Lung (tissue), 12 donors: Measurements from ENCODE around the gene CRYBA4. TPM values are rescaled to one million over a fixed set of nuclear protein-coding genes. Genes with fewer than 3 reads are reported as not detected.

Source experiments
- ATAC-seq: fragments of 200-7000 bp; cut with Tn5 transposase; one replicate; pipeline ENCODE4 v1.9.1; 2020; ENCODE audit warnings: moderate number of reproducible peaks; ENCODE audit not compliant: insufficient read depth, low FRiP score
- DNase-seq, 3 donors: peaks; one replicate each; pipeline ENCODE4 v3.0.0-alpha.2; 2013 to 2017
- H3K27ac ChIP-seq, 2 donors: one replicate each; pipeline ENCODE4 v1.5.1; 2013; ENCODE audit warnings: mild to moderate bottlenecking in 2 of 2, moderate library complexity in 2 of 2, control low read depth in 1 of 2, inconsistent platforms in 1 of 2, low read depth in 1 of 2, low read length in 1 of 2
- H3K27me3 ChIP-seq, 3 donors: one replicate each; pipeline ENCODE4 v1.5.1; 2013; ENCODE audit warnings: low read length in 2 of 3; ENCODE audit not compliant: control insufficient read depth in 3 of 3, insufficient read depth in 3 of 3
- H3K36me3 ChIP-seq, 4 donors: one replicate each; pipeline ENCODE4 v1.5.1; 2013; ENCODE audit warnings: low read length in 4 of 4, mild to moderate bottlenecking in 1 of 4, moderate library complexity in 1 of 4; ENCODE audit not compliant: control insufficient read depth in 4 of 4, insufficient read depth in 4 of 4
- H3K4me1 ChIP-seq, 5 donors: one replicate each; pipeline ENCODE4 v1.5.1; 2013; ENCODE audit warnings: low read length in 5 of 5, mild to moderate bottlenecking in 2 of 5, moderate library complexity in 1 of 5; ENCODE audit not compliant: control insufficient read depth in 5 of 5, insufficient read depth in 5 of 5
- H3K4me3 ChIP-seq: one replicate; pipeline ENCODE4 v1.5.1; 2013; ENCODE audit warnings: mild to moderate bottlenecking, control low read depth, moderate library complexity
- H3K9ac ChIP-seq, 2 donors: one replicate each; pipeline ENCODE4 v1.5.1; 2013; ENCODE audit warnings: low read length in 2 of 2, control low read depth in 1 of 2; ENCODE audit not compliant: insufficient read depth in 1 of 2
- H3K9me3 ChIP-seq, 4 donors: one replicate each; pipeline ENCODE4 v1.5.1; 2013; ENCODE audit warnings: low read length in 3 of 4, mild to moderate bottlenecking in 1 of 4, moderate library complexity in 1 of 4; ENCODE audit not compliant: control insufficient read depth in 4 of 4, insufficient read depth in 3 of 4
- CTCF ChIP-seq: IDR thresholded peaks from 2 replicates; pipeline ENCODE4 v1.5.1; 2012; ENCODE audit warnings: mild to moderate bottlenecking; ENCODE audit errors: control extremely low read depth, extremely low read depth
- WGBS, 2 donors: extraction: QIAGEN DNeasy Blood & Tissue Kit; methylation state at CpG; one replicate each; pipeline ENCODE4 v1.1.7; 2013; 5-methylcytosine and 5-hydroxymethylcytosine counted together
- polyA plus RNA-seq, 2 donors: library from polyadenylated mRNA; stranded (reverse); fragments of 200-250 nt; gene quantifications; one replicate each; pipeline ENCODE4 v1.2.1, GENCODE V29; 2013
- total RNA-seq, 2 donors: library from RNA; depleted of rRNA in 1 of 2; stranded (reverse); fragments of >200 nt in 1 of 2; gene quantifications; one replicate each; pipeline ENCODE4 v1.2.1, GENCODE V29; 2014 to 2021
- donor health status: control.
- donor health status: control.
- donor health status: Bipolar disorder and iron deficiency.
- donor health status: healthy.
- donor health status: DM: yes; HTN: yes; CAD: no.

CRYBA4 gene
- total and polyA plus RNA-seq, 4 donors: 0.06 to 0.22 TPM; not detected in 2

- TF ChIP-seq CTCF: no peak
- no peak overlapping the region for H3K27ac ChIP-seq
- no peaks in the 10 kb centered on the region for H3K9me3 ChIP-seq
- ATAC-seq (no peak), DNase-seq (no peak)
- H3K36me3 ChIP-seq: no peaks in the 10 kb centered on the region
- peaks cover 0 to 8% (median 5%) of the 10 kb centered on the region in 3 donors for H3K27me3 ChIP-seq
- no peak overlapping the region for H3K4me3 ChIP-seq
- 64 to 65% methylated on average over 11 of the region's 11 CpGs for WGBS, 2 donors
- no peak overlapping the region for H3K9ac ChIP-seq
- H3K4me1 ChIP-seq: peaks cover 0 to 25% (median 9%) of the 10 kb centered on the region in 5 donors
These were observed 5.8 kb upstream of the CRYBA4 start for GRCh38 chr22:26615830-26616435.

DNA sequence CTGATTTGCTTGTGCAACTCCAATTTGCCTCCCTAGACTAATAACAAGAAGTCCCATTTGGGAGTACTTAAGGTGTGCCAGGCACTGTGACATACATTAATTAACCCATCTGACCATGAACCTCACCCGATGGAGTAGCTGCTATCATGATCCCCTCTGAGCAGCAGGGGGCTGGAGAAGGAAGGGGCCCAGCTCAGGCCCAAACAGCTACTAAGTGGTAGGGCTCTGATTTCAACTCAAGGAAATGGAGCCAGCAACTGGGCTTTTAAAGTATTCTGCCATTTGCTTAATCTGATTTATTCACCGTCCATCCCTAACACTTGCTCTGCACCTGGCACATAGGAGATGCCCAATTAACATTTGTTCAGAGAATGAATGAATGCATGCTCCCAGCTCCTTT, 5.1 kb upstream of the CRYBA4 start:
- Histone ChIP-seq H3K4me3 (no peak overlapping the region), H3K9ac (no peak overlapping the region), H3K27ac (no peak overlapping the region), H3K4me1 (peaks cover 0 to 25% (median 9%) of the 10 kb centered on the region in 5 donors), H3K36me3 (no peaks in the 10 kb centered on the region), H3K9me3 (no peaks in the 10 kb centered on the region), H3K27me3 (peaks cover 0 to 8% (median 5%) of the 10 kb centered on the region in 3 donors)
- WGBS, 2 donors: 57 to 76% methylated on average over 2 of the region's 2 CpGs
- DNase-seq (no peak), ATAC-seq (no peak)
- no peak for TF ChIP-seq CTCF

GRCh38 chr22:26617271-26618199, 4.2 kb upstream of the CRYBA4 start, which contains the start of gene CRYBB1:
Gene CRYBB1, minus strand, starts transcription at chr22:26618027. Its CDS starts 1,708 bp downstream, at chr22:26616319.
- no peak for TF ChIP-seq CTCF
- Histone ChIP-seq H3K4me3 (no peak within 1 kb of the TSS), H3K27ac (no peak within 1 kb of the TSS), H3K4me1 (peaks cover 0 to 25% (median 9%) of the 10 kb centered on the region in 5 donors), H3K9ac (no peak within 1 kb of the TSS), H3K36me3 (no peaks in the 10 kb centered on the region), H3K27me3 (peaks cover 0 to 8% (median 5%) of the 10 kb centered on the region in 3 donors), H3K9me3 (no peaks in the 10 kb centered on the region)
- peak; percentile 33 to 38 (median 35) for DNase-seq
- WGBS, 2 donors: 53 to 59% methylated on average over 7 of the region's 7 CpGs
- no peak for ATAC-seq
